IMR-90 (cell line): ENCODE results near the gene GDPD2. TPM values are rescaled to one million over a fixed set of nuclear protein-coding genes. Genes with fewer than 3 reads are reported as not detected.

Source experiments
- ATAC-seq: fragments of 200-7000 bp; cut with Tn5 transposase; 2 replicates; pipeline ENCODE4 v1.9.1; 2020; ENCODE audit warnings: low read depth, mild to moderate bottlenecking, moderate library complexity
- BruUV-seq: library from RNA; stranded (reverse); fragments of 400-500 nt; replicated peaks from 2 replicates; lab custom pipeline; 2021; lab: Mats Ljungman, UMichigan
- CTCF ChIA-PET: fragments of 300-600 bp; formaldehyde crosslinking; extraction: SDS; loops from one replicate; lab custom pipeline; 2021; ENCODE audit warnings: antibody characterized with exemption; lab: Yijun Ruan, JAX
- POLR2A ChIA-PET: fragments of 300-600 bp; sonication (Branson Sonifier 250); formaldehyde crosslinking; loops from one replicate; lab custom pipeline; 2022; ENCODE audit warnings: antibody characterized with exemption; ENCODE audit not compliant: unreplicated experiment; lab: Charles Lee
- DNase-seq: peaks from one replicate; pipeline ENCODE4 v3.0.0; 2013
- H2AFZ ChIP-seq: replicated peaks from 2 replicates; pipeline ENCODE3; 2013; ENCODE audit warnings: low read length, mild to moderate bottlenecking; ENCODE audit not compliant: poor library complexity
- H2AK5ac ChIP-seq: 2 replicates; pipeline ENCODE4 v1.6.1; 2013; ENCODE audit warnings: low read depth, low read length, inconsistent platforms
- H2AK9ac ChIP-seq: replicated peaks from 2 replicates; pipeline ENCODE3; 2013; ENCODE audit warnings: mild to moderate bottlenecking, low read depth, low read length, moderate library complexity; ENCODE audit not compliant: poor library complexity
- H2BK120ac ChIP-seq: 2 replicates; pipeline ENCODE4 v1.6.1; 2013; ENCODE audit warnings: low read depth, low read length, inconsistent platforms
- H2BK15ac ChIP-seq: 3 replicates; pipeline ENCODE4 v1.6.1; 2013; ENCODE audit warnings: low read depth, low read length, inconsistent platforms
- H2BK20ac ChIP-seq: 2 replicates; pipeline ENCODE4 v1.6.1; 2013; ENCODE audit warnings: low read depth, mild to moderate bottlenecking, inconsistent platforms, low read length, moderate library complexity
- H2BK5ac ChIP-seq: 2 replicates; pipeline ENCODE4 v1.6.1; 2013; ENCODE audit warnings: mild to moderate bottlenecking, low read depth, low read length, inconsistent platforms; ENCODE audit not compliant: poor library complexity, severe bottlenecking
- H3K14ac ChIP-seq: replicated peaks from 2 replicates; pipeline ENCODE4 v1.6.1; 2013; ENCODE audit warnings: low read depth, low read length, inconsistent platforms
- H3K18ac ChIP-seq: 2 replicates; pipeline ENCODE4 v1.6.1; 2013; ENCODE audit warnings: low read depth, low read length, control low read depth
- H3K23ac ChIP-seq: 2 replicates; pipeline ENCODE4 v1.6.1; 2013; ENCODE audit warnings: low read depth, low read length, inconsistent platforms
- H3K27ac ChIP-seq: 2 replicates; pipeline ENCODE4 v1.5.1; 2013; ENCODE audit warnings: mild to moderate bottlenecking, control low read depth, low read length; ENCODE audit not compliant: insufficient read depth
- H3K27me3 ChIP-seq: 2 replicates; pipeline ENCODE4 v1.6.1; 2013; ENCODE audit warnings: low read length; ENCODE audit not compliant: control insufficient read depth, insufficient read depth
- H3K36me3 ChIP-seq: 2 replicates; pipeline ENCODE4 v1.6.1; 2013; ENCODE audit warnings: low read length, mixed read lengths; ENCODE audit not compliant: control insufficient read depth, insufficient read depth
- H3K4ac ChIP-seq: 2 replicates; pipeline ENCODE4 v1.6.1; 2013; ENCODE audit warnings: low read depth, low read length, inconsistent platforms
- H3K4me1 ChIP-seq: 2 replicates; pipeline ENCODE4 v1.6.1; 2013; ENCODE audit warnings: low read length, mixed read lengths; ENCODE audit not compliant: control insufficient read depth, insufficient read depth
- H3K4me2 ChIP-seq: 2 replicates; pipeline ENCODE4 v1.6.1; 2013; ENCODE audit warnings: low read depth, mild to moderate bottlenecking, control low read depth, low read length, moderate library complexity
- H3K4me3 ChIP-seq: 2 replicates; pipeline ENCODE4 v1.5.1; 2013; ENCODE audit warnings: low read depth, mild to moderate bottlenecking, control low read depth, low read length, moderate library complexity; ENCODE audit not compliant: insufficient read depth
- H3K56ac ChIP-seq: 2 replicates; pipeline ENCODE4 v1.6.1; 2013; ENCODE audit warnings: low read length, inconsistent platforms; ENCODE audit not compliant: insufficient read depth; ENCODE audit errors: extremely low read depth
- H3K79me1 ChIP-seq, 2 experiments: 2 replicates each; pipeline ENCODE4 v1.6.1; 2013; ENCODE audit warnings: low read length in 2 of 2, inconsistent platforms in 1 of 2, low read depth in 1 of 2
- H3K9ac ChIP-seq: 2 replicates; pipeline ENCODE4 v1.6.1; 2013; ENCODE audit warnings: low read depth, low read length, control low read depth
- H3K9me1 ChIP-seq: 2 replicates; pipeline ENCODE4 v1.6.1; 2013; ENCODE audit warnings: low read length, inconsistent platforms; ENCODE audit not compliant: insufficient read depth
- H3K9me3 ChIP-seq: 2 replicates; pipeline ENCODE4 v1.6.1; 2013; ENCODE audit warnings: low read length; ENCODE audit not compliant: control insufficient read depth, insufficient read depth
- H4K20me1 ChIP-seq: 2 replicates; pipeline ENCODE4 v1.6.1; 2013; ENCODE audit warnings: low read length, inconsistent platforms; ENCODE audit not compliant: insufficient read depth
- H4K5ac ChIP-seq: 2 replicates; pipeline ENCODE4 v1.6.1; 2013; ENCODE audit warnings: mild to moderate bottlenecking, low read depth, low read length, control low read depth
- H4K8ac ChIP-seq, 2 experiments: 2 replicates each; pipeline ENCODE4 v1.6.1; 2013; ENCODE audit warnings: low read depth in 2 of 2, low read length in 2 of 2, control low read depth in 1 of 2, inconsistent platforms in 1 of 2
- H4K91ac ChIP-seq: 2 replicates; pipeline ENCODE4 v1.6.1; 2013; ENCODE audit warnings: low read depth, low read length, inconsistent platforms; ENCODE audit not compliant: insufficient read depth
- BHLHE40 ChIP-seq: fragments of 150-350 bp; IDR thresholded peaks from 2 replicates; pipeline ENCODE4 v1.6.1; 2016; ENCODE audit warnings: mild to moderate bottlenecking, low read depth, low read length
- CEBPB ChIP-seq: IDR thresholded peaks from 2 replicates; pipeline ENCODE4 v1.6.1; 2012; ENCODE audit warnings: low read depth, low read length, improper control_type of control experiment
- CHD1 ChIP-seq: IDR thresholded peaks from 2 replicates; pipeline ENCODE4 v1.6.1; 2012; ENCODE audit warnings: low read depth, low read length, improper control_type of control experiment
- CTCF ChIP-seq: conservative IDR thresholded peaks from 2 replicates; pipeline ENCODE4 v1.5.1; 2012; ENCODE audit warnings: mild to moderate bottlenecking, low read depth, low read length, improper control_type of control experiment
- ELK1 ChIP-seq: fragments of 150-350 bp; IDR thresholded peaks from 2 replicates; pipeline ENCODE4 v1.6.1; 2016; ENCODE audit warnings: low read depth, mild to moderate bottlenecking, low read length, moderate library complexity, borderline replicate concordance
- FOS ChIP-seq: fragments of 150-350 bp; IDR thresholded peaks from 2 replicates; pipeline ENCODE4 v1.6.1; 2016; ENCODE audit warnings: low read depth, low read length
- MAFK ChIP-seq: IDR thresholded peaks from 2 replicates; pipeline ENCODE4 v1.6.1; 2012; ENCODE audit warnings: low read depth, low read length, improper control_type of control experiment
- MAZ ChIP-seq: IDR thresholded peaks from 2 replicates; pipeline ENCODE4 v1.6.1; 2012; ENCODE audit warnings: low read depth, mild to moderate bottlenecking, low read length, improper control_type of control experiment, moderate library complexity, borderline replicate concordance
- MXI1 ChIP-seq: IDR thresholded peaks from 2 replicates; pipeline ENCODE4 v1.6.1; 2012; ENCODE audit warnings: low read depth, mild to moderate bottlenecking, low read length, moderate library complexity, borderline replicate concordance
- POLR2A ChIP-seq: IDR thresholded peaks from 2 replicates; pipeline ENCODE4 v1.6.1; 2012; ENCODE audit warnings: mild to moderate bottlenecking, low read depth, low read length
- RAD21 ChIP-seq: IDR thresholded peaks from 2 replicates; pipeline ENCODE4 v1.6.1; 2012; ENCODE audit warnings: low read length, improper control_type of control experiment
- RCOR1 ChIP-seq: IDR thresholded peaks from 2 replicates; pipeline ENCODE4 v1.6.1; 2012; ENCODE audit warnings: mild to moderate bottlenecking, low read length, improper control_type of control experiment; ENCODE audit not compliant: insufficient replicate concordance
- RFX5 ChIP-seq: IDR thresholded peaks from 2 replicates; pipeline ENCODE4 v1.8.0; 2012; ENCODE audit warnings: low read depth, mild to moderate bottlenecking, low read length, moderate library complexity
- SMC3 ChIP-seq: fragments of 150-350 bp; IDR thresholded peaks from 2 replicates; pipeline ENCODE4 v1.6.1; 2016; ENCODE audit warnings: low read depth, mild to moderate bottlenecking, antibody characterized with exemption, low read length, moderate library complexity
- USF2 ChIP-seq: fragments of 150-350 bp; IDR thresholded peaks from 2 replicates; pipeline ENCODE4 v1.6.1; 2017; ENCODE audit warnings: mild to moderate bottlenecking, antibody characterized with exemption, low read length, low read depth
- WGBS, 2 experiments: methylation state at CpG; one replicate each; pipeline versions ENCODE4 v1.1.5 to v1.1.7; 2013; ENCODE audit warnings: missing lambda C conversion rate in 2 of 2; ENCODE audit not compliant: insufficient read length in 1 of 2; ENCODE audit errors: extremely low coverage in 2 of 2; 5-methylcytosine and 5-hydroxymethylcytosine counted together
- dilution Hi-C: fragments of 300-500 bp; cut with HindIII; formaldehyde crosslinking; loops from one replicate; pipeline ENCODE4 v1.14.3; 2018; ENCODE audit warnings: low sequenced_read_pairs; ENCODE audit not compliant: unreplicated experiment
- in situ Hi-C: fragments of 300-500 bp; cut with MboI; formaldehyde crosslinking; loops from 3 replicates; pipeline ENCODE4 v1.14.3; 2019; ENCODE audit warnings: low sequenced_read_pairs, inconsistent platforms, mixed read lengths
- intact Hi-C: fragments of 100-400 bp; cut with micrococcal nuclease; formaldehyde crosslinking; loops from 2 replicates; pipeline ENCODE4 v1.10.0; 2022
- polyA plus RNA-seq, 3 experiments: library from polyadenylated mRNA; depleted of rRNA; stranded (reverse); fragments of >200 nt; gene quantifications; 2 replicates each; pipeline ENCODE4 v1.2.3, GENCODE V29; 2012; ENCODE audit warnings: low replicate concordance in 1 of 3
- total RNA-seq: library from RNA; depleted of rRNA; stranded (reverse); fragments of >200 nt; gene quantifications from 2 replicates; pipeline ENCODE4 v1.2.3, GENCODE V29; 2012

The GDPD2 gene
- total and polyA plus RNA-seq, 2 of the 4 experiments (the other 2 are of a cell fraction), result not detected

GRCh38 chrX:70476166-70476933, 53.2 kb downstream of the GDPD2 start:
- Histone ChIP-seq H2AK5ac (peak overlapping the region; percentile 39; the same call in 1 of the 2 replicates), H3K56ac (no peak overlapping the region), H3K4me3 (no peak overlapping the region), H2BK15ac (no peak overlapping the region), H3K27me3 (no peaks in the 10 kb centered on the region; the same call in 1 of the 2 replicates), H2AFZ (no peak overlapping the region), H2BK5ac (peak overlapping the region; percentile 74), H3K79me1 (peaks cover 0 to 34% of the 10 kb centered on the region in 2 experiments), H3K9me3 (no peaks in the 10 kb centered on the region), H2AK9ac (no peak overlapping the region), H2BK20ac (no peak overlapping the region), H4K91ac (0 out of 2 replicates have a peak overlapping the region, but pooled peaks have one; percentile 19), H3K4me2 (no peak overlapping the region), H3K4me1 (peaks cover 22% of the 10 kb centered on the region), H3K14ac (no peak overlapping the region), H3K18ac (no peak overlapping the region), H4K5ac (no peak overlapping the region), H4K20me1 (no peaks in the 10 kb centered on the region), H4K8ac (peak overlapping the region in 1 of 2 experiments; percentile 19; a peak in 1 of 4 replicates), H3K4ac (no peak overlapping the region), H3K9me1 (peaks cover 10% of the 10 kb centered on the region), H2BK120ac (peak overlapping the region; percentile 5; the same call in 1 of the 2 replicates), H3K23ac (0 out of 2 replicates have a peak overlapping the region, but pooled peaks have one; percentile 5), H3K27ac (peak overlapping the region; percentile 63; the same call in 1 of the 2 replicates), H3K36me3 (peaks cover 3% of the 10 kb centered on the region), H3K9ac (peak overlapping the region; percentile 23; the same call in 1 of the 2 replicates)
- ChIA-PET POLR2A (no interaction called here), CTCF (no interaction called here)
- BruUV-seq, result no TSS peak
- dilution Hi-C loops (no loop called here), in situ Hi-C loops (no loop called here), intact Hi-C loops (no loop called here)
- no peak for DNase-seq
- WGBS, 2 experiments, result no CpG with 5 or more reads among the region's 5 CpGs
- ATAC-seq, result no peak
- no peak for TF ChIP-seq ELK1
- no peak for TF ChIP-seq RFX5
- TF ChIP-seq CHD1, result no peak
- no peak for TF ChIP-seq RAD21
- TF ChIP-seq MAZ, result no peak
- no peak for TF ChIP-seq FOS
- TF ChIP-seq RCOR1, result no peak
- TF ChIP-seq USF2, result no peak
- TF ChIP-seq POLR2A, result no peak
- TF ChIP-seq SMC3, result no peak
- no peak for TF ChIP-seq CEBPB
- TF ChIP-seq CTCF, result no peak
- TF ChIP-seq MAFK, result no peak
- no peak for TF ChIP-seq MXI1
- no peak for TF ChIP-seq BHLHE40
